NCI-H2029 treated with DMSO at 0.1 percent for 48 hours (cell line): ENCODE measurements around the gene CEP164.

Experiments
- DNase-seq: peaks from one replicate; lab custom pipeline; 2025; lab: John Stamatoyannopoulos, UW

CEP164 gene

GRCh38 chr11:117421041-117421440 lies 93.4 kb downstream of the CEP164 start:
- no peak for DNase-seq

DNA sequence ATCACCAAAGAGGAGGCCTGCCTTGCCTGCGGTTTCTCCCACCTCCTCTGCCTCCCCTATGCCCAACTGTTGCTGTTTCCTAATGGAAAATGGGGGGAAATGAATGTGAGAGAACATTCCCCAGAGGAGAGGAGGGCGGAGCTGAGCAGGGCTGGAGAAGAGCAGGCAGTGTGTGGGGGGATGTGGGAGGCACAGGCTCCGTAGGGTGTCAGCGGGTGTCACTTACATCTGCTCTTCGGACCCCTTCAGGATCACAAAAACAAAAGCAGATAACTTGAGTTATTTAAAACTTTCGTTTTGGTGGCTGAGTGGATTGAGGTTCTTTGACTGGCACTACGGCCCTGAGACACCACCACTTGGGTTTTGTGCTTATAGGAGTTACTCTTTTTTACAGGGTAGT lies 93.8 kb downstream of the CEP164 start:
- DNase-seq, result no peak

DNA sequence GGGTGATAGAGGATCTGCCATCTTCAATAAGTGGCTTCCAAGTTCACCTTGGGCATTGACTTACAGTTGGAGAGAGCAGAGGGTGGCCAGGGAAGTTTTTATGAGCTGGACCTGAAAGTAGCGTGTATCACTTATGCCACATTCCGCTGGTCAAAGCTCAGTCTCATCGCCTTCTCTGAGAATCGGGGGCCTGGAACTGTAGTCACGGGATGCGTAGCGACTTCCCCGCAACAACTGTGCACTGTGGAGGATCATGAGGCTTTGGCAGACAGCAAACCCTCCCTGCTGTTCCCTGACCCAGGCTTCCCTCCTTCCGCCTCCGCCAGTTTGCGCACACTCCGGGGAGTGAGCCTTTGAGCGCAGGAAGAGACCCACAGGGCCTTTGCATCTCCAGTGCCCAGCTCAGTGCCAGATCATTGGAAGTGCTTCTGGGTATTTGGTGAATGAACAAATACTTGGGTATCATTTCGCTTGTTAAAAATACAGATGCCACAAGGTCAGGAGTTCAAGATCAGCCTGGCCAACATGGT lies 95.5 kb downstream of the CEP164 start:
- no peak for DNase-seq

DNA sequence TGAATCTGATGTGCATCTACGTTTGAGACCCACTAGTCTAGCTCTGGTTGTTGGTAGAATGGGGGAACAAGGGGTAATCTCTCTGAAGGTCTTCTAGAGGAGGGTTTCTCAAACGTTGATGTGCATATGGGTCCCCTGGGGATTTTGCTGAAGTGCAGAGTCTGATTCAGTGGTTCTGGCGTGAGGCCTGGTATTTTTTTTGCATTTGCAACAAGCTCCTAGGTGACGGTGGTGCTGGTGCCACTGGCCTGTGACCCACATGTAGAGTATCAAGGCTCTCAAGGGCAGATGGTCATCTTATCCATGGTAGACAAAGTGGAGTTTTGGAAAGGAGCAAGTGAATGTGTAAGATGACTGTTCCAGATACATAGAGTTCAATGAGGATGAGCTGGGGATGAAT lies 97.1 kb downstream of the CEP164 start:
- no peak for DNase-seq

DNA sequence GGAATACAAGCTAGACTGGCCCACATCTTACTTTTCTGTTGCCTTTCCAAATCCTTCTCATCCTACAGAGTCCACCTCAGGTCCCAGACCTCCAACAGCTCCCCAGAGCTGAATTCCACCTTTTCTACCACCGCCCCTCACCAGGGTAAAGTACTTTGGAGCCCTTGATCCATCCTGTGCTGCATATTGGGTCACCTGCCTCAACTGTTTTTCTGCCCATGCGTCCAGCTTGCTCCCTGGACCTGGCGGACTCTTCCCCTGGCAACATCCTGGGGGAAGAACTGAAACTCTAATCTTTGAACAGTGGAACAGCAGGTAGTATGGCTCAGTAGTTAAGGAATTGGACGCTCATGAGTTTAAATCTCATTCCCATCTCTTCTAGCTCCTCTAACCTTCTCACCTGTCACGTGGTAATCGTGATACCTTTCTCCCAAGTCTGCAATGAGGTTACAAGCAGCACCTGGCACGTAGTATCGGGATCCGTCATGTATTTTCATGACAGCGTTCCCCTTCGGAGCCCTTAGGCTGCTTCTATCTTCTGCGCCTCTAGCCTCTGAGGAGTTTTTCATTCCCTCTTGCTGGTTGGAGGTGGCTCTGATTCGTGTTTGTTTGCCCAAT lies 98.1 kb downstream of the CEP164 start:
- DNase-seq, result no peak

GRCh38 chr11:117426297-117426685 lies 98.6 kb downstream of the CEP164 start:
- DNase-seq, result no peak

DNA sequence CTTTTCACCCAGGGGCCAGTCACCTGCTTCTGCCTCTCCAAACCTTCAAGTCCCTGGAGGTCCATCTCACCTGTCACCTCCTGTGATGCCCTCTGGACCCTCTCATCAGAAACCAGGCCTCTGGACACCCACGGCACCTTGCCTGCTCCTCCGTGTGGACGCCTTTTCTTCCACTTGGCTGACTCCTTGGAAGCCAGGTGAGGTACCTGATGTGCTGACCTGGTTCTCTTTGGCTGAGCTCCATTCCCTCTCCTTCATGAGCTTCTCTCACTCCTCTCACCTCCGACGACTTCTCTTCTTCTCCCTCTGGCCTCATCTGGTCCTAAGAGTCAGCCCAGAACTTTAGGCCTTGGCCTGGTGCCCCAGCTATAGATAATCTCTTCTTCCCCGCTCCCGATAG lies 99.3 kb downstream of the CEP164 start:
- no peak for DNase-seq

- no peak for DNase-seq
These were observed 99.8 kb downstream of the CEP164 start for GRCh38 chr11:117427356-117427874.

- DNase-seq, result no peak
These were observed 100.7 kb downstream of the CEP164 start for GRCh38 chr11:117428186-117428855.

DNA sequence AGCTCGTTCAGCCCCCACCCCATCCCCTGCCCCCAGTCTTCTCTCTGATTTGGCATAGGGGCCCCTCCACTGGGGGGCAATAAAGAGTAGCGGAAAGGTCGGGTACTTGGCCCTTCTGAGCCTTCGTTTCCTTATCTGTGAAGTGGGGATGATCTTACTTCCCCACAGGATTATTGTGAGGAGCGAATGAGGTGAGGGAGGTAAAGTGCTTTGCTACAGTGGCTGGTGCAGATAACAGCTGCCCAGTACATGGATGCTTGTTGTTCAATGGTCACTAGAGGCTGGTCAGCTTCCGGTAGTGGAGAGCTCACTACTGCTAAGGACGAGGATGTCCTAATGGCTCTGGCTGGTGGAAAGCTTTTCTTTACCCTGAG lies 101.2 kb downstream of the CEP164 start:
- no peak for DNase-seq

- no peak for DNase-seq
These were observed 102.8 kb downstream of the CEP164 start for GRCh38 chr11:117430293-117430955.

DNA sequence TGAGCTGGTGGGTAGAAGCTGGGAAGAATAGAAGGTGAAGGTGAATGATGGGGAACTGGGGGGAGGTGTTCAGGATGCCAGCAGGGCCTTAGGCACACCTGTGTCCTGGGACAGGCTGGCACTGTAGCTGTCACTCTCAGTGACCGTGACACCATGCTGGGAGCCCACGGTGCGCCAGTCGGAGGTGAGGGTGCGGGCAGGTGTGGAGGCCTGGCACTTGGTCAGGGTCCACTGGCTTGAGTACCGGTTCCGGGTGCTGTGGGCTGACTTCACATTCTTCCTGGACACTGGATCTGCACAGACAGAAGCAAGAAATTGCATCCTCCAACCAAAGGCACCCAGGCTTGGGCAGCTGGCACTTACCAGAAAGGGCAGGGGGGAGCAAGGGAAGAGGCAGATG lies 103.8 kb downstream of the CEP164 start:
- DNase-seq, result no peak

- DNase-seq, result no peak
These were observed 106.1 kb downstream of the CEP164 start for GRCh38 chr11:117433717-117434116.

GRCh38 chr11:117434481-117434880 lies 106.8 kb downstream of the CEP164 start:
- DNase-seq, result no peak

DNA sequence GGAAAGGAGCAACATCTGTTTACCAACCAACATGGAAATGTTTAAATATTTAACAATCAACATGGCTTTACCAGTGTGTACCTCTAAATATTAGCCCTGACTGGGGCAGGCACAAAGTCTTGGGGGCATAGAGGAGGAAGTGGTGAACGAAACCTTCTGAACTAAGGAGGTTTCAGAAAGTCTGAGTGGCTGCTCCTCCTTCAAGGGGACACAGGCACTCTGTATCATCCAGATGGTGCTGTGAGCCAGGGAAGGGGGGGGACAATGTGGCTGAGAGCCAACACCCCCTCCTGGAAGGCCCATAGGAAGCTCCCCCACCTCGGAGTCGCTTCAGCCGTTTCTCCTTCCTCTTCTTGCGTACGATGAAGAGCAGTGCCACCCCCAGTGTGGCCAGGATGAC lies 107.7 kb downstream of the CEP164 start:
- DNase-seq, result no peak

- no peak for DNase-seq
These were observed 109.6 kb downstream of the CEP164 start for GRCh38 chr11:117437041-117437790.

DNA sequence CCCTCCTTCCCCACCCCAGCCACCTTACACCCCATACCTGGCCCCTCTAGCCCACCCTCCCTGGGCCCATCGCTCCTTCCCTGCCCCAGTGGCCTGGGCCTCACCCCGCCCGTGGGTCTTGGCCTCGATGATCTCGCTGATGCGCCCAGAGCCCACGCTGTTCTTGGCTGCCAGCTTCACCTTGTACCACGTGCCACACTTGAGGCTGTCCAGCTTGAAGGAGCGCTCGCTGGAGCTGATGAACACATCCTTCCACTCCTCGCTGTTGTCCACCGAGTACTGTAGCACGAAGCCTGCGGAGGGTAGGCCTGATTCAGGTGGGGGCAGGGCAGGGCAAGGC lies 110.1 kb downstream of the CEP164 start:
- DNase-seq, result no peak

DNA sequence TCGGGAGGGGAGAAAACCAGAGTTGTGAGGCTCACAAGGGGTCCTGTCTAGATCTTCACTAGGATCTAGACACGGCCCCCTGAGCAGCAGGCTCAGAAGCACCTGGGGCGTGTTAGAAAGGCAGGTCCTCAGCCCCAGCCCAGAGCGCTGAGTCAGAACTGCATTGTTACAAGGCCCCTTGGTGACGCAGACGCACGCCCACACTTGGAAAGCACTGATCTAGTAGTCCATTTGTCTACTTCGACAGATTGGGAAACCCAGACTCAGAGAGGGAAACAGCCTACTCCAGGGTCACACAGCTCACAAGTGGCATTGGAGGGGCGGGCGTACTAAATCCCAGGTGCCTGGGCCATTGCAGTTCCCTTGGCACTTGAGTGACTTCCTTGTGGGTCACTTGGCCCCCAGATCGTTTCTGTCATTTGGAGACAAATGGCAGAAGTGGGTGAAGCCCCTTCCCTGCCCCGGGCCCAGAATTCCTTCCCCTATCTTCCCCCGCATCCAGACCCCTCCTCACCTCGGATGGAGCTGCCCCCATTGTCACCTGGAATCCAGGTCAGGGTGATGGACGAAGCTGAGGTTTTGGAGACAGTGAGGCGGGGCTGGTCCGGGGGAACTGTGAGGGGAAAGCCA lies 110.8 kb downstream of the CEP164 start:
- no peak for DNase-seq

DNA sequence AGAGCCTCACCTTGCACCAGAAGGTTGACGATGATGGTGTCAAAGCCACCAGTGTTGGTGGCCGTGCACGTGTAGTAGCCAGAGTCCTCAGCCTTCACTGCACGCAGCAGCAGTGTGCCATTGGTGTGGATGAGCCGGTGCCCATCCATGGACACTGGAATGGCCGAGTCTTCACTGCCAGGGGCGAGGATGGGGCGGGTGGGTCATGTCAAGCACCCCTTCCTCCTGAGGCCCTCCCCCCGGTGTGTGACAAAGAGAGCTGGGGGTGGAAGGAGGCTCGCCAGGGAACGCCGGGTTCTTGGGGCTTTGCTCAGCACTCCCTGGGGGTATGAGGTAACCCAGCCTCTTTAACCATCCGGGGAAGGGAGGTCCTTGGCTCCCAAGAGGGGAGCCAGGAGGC lies 111.6 kb downstream of the CEP164 start:
- no peak for DNase-seq

GRCh38 chr11:117440258-117440657 lies 112.6 kb downstream of the CEP164 start:
- DNase-seq, result no peak

DNA sequence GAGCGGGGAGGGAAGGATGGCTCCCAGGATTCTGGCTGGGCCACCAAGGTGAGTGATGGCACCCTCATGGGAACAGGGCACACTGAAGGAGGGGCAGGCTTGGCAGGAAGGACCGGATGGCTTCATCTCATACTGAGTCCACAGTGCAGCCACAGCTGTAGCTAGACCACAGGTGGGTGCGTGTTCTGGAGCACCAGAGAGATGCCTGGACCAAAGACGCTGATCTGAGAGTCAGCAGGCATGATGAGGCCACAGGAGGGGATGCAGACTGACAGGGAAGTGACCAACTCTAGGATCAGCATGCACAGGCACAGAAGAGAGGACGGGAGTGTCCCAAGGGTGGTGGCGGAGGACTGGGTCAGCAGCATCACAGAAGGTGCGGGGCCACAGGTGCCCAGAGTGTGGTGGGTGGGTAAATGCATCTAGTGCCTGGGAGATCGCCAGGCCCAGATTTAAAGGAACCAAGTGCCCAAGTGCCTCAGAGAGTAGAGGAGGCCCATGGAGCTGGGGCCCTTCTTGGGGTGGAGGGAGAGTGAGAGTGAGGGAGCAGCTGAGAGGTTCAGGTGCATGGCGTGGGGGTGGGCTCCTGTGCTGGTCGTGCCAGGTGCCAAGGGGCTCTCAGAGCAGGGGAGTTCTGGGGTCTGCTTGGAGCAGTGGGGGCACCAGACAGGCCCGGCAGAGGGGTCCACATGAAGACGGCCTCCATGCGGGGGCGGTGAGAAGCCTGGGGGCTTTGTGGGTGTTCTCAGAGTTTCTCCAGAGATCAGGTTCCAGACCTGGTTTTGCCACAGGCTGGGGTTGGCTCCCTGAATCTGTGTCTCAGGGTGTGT lies 113.7 kb downstream of the CEP164 start:
- no peak for DNase-seq
